Fibroblast of pulmonary artery (primary cell): ENCODE results near the gene SELENOS.

Experiments used
- DNase-seq: peaks from one replicate; pipeline ENCODE4 v3.0.0-alpha.2; 2010; ENCODE audit warnings: low read depth
- H3K4me3 ChIP-seq: replicated peaks from 2 replicates; pipeline ENCODE4 v1.5.1; 2011; ENCODE audit warnings: low read depth, mild to moderate bottlenecking, control low read depth, low read length, moderate library complexity
- CTCF ChIP-seq: IDR thresholded peaks from 2 replicates; pipeline ENCODE4 v1.5.1; 2011; ENCODE audit warnings: mild to moderate bottlenecking, control low read depth, low read length, inconsistent platforms; ENCODE audit errors: missing control alignments

Gene SELENOS, protein sequence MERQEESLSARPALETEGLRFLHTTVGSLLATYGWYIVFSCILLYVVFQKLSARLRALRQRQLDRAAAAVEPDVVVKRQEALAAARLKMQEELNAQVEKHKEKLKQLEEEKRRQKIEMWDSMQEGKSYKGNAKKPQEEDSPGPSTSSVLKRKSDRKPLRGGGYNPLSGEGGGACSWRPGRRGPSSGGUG

DNA sequence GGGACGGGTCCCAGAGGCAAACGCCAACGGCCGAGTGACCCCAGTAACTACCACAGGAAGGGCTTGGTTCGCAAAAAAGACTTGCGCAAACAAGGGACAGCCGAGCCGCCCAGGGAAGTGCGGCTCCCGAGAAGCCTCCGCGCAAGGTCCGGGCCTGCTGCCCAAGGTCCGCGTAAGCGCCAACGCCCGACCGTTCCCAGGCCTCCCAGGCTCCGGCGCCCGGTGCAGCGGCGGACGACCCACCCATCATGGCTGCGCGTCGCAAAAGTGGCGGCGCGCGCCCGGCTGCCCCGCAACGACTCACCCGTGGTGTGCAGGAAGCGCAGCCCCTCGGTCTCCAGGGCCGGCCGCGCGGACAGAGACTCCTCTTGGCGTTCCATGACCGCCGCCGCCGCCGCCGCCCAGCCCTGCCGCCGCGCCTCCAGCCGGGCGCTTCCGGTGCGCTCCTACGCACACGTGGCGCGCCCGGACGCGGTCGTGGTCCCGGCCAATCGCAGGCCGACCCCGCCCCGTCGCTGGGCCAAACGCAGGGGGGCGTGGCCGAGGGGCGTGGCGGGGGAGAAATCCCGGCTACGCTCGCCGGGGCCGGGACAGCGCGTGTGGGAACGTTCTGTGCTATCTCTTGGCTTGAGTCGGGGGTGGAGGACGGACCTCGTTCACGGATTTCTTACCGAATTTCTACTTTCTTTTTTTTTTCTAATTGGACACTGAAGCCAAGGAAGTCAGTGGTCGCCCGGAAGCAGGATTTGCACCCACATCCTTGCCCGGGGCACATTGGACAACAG lies at the start of gene SELENOS:
Gene SELENOS, minus strand, starts transcription at position 448 of the 785 bp plus-strand sequence. Its CDS starts 68 bp downstream, at position 380.
- DNase-seq: peak; percentile 92
- no peak for TF ChIP-seq CTCF
- peak within 1 kb of the TSS; percentile 83 for H3K4me3 ChIP-seq

DNA sequence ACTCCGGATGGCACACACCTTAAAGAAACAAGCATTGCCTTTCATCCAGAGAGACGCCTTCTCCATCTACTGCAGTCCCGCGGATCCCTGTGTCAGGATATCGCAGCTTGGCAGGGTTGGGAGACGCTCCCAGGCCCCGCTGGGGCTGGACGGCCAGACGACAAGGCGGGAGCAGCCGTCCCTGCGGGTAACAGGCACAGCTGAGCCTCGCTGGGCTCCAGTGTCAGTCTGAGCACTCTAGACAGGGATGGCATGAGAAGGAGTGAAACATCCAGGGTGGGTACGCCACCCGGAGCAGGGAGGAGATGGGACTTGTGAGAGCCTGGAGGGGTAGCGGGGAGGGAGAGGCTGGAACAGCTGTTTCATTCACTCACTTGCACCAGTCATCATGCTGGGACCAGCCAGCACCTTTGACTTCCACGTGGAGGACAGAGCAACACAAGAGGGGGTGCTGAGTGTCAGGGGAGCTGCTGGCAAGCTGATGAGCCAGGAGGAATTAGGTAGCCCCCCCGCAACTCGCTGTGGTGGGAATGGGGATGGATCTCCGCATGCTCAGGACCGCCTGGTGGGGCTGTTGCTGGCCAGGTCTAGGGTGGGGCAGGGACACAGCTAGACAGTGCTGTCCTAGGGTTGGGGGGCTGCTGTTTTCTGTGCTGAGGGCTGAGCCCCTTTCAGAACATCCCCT lies 49.3 kb upstream of the SELENOS start:
- H3K4me3 ChIP-seq: no peak overlapping the region
- DNase-seq: no peak
- no peak for TF ChIP-seq CTCF

- DNase-seq: no peak
- no peak overlapping the region for H3K4me3 ChIP-seq
- no peak for TF ChIP-seq CTCF
Measured at GRCh38 chr15:101326026-101326315, 48.7 kb upstream of the SELENOS start.

DNA sequence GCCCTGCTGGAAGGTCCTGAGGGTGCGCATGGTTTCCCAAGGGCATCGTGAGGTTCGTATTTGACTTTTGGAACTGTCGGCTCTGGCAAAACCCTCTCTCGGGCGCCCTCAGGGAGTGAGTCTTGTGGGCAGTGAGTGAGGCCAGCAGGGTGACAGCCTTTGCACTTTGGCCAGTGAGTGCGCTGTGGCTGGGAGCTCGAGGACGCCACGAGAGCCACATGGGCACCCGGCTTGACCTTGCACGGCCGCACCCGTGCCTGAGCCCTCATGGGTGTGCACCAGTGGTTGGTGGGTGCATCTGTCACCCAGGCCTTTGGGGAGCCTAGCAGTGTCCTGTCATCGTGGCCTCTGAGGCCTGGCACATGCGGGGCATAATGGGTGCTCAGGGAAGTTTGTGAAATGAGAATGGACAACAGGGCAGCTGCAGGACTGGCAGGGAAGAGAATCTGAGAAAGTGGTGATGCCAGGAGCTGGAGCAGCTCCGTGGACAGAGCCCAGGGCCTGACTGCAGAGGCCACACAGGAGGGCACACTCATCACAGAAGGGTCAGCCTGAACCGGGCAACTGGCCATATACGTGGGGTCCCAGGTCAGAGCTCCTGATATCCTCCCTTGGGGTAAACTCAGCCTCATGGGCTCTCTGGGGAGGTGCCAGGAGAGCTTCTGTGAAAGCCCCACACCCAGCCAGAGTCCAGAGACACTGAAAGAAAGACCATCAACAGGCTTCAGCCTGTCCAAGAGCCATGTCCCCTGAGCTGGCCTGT lies 48.2 kb upstream of the SELENOS start:
- no peak overlapping the region for H3K4me3 ChIP-seq
- no peak for DNase-seq
- no peak for TF ChIP-seq CTCF

GRCh38 chr15:101324524-101325177 lies 47.4 kb upstream of the SELENOS start:
- no peak for TF ChIP-seq CTCF
- H3K4me3 ChIP-seq: no peak overlapping the region
- no peak for DNase-seq

GRCh38 chr15:101323793-101324523 lies 46.7 kb upstream of the SELENOS start:
- H3K4me3 ChIP-seq: no peak overlapping the region
- DNase-seq: no peak
- TF ChIP-seq CTCF: no peak
